CD14-positive monocyte (primary cell): ENCODE measurements around the gene NINL. TPM values are rescaled to one million over a fixed set of nuclear protein-coding genes. Genes with fewer than 3 reads are reported as not detected.

Source experiments
- DNase-seq, 3 donors: peaks; one replicate each; pipeline ENCODE4 v3.0.0-alpha.2; 2011 to 2022
- H2AFZ ChIP-seq: 2 replicates; pipeline ENCODE4 v1.6.0; 2012; ENCODE audit warnings: mild to moderate bottlenecking, low read depth, low read length, inconsistent platforms; ENCODE audit not compliant: insufficient read depth, poor library complexity, severe bottlenecking
- H3K27ac ChIP-seq, 2 donors: 1 replicate in 1 of 2; 2 replicates in 1 of 2; pipeline ENCODE4 v1.5.1; 2012 to 2013; ENCODE audit warnings: low read length in 2 of 2, control low read depth in 1 of 2, inconsistent platforms in 1 of 2, low read depth in 1 of 2, mild to moderate bottlenecking in 1 of 2
- H3K27me3 ChIP-seq, 2 donors: one replicate each; pipeline versions ENCODE4 v1.6.0 to v1.6.1; 2011 to 2013; ENCODE audit warnings: low read length in 2 of 2; ENCODE audit not compliant: control insufficient read depth in 2 of 2, insufficient read depth in 2 of 2
- H3K36me3 ChIP-seq, 2 donors: replicated peaks in 1 of 2; 1 replicate in 1 of 2; 2 replicates in 1 of 2; pipeline versions ENCODE4 v1.5.1 to v1.6.1; 2012 to 2013; ENCODE audit warnings: low read length in 2 of 2, control low read depth in 1 of 2, inconsistent platforms in 1 of 2, mild to moderate bottlenecking in 1 of 2; ENCODE audit not compliant: insufficient read depth in 2 of 2, control insufficient read depth in 1 of 2
- H3K4me1 ChIP-seq, 2 donors: 1 replicate in 1 of 2; 2 replicates in 1 of 2; pipeline versions ENCODE4 v1.5.1 to v1.6.1; 2012 to 2013; ENCODE audit warnings: low read length in 2 of 2, control low read depth in 1 of 2, inconsistent platforms in 1 of 2, mild to moderate bottlenecking in 1 of 2, moderate library complexity in 1 of 2; ENCODE audit not compliant: insufficient read depth in 2 of 2, control insufficient read depth in 1 of 2
- H3K4me2 ChIP-seq: replicated peaks from 2 replicates; pipeline ENCODE3; 2012; ENCODE audit warnings: low read length, moderate library complexity, mild to moderate bottlenecking; ENCODE audit not compliant: poor library complexity, severe bottlenecking; ENCODE audit errors: extremely low read depth
- H3K4me3 ChIP-seq, 3 experiments: fragments of 200-600 bp in 1 of 3; sonication (generic) in 1 of 3; replicated peaks in 1 of 3; 1 replicate in 2 of 3; 2 replicates in 1 of 3; pipeline ENCODE4 v1.5.1; 2011 to 2013; ENCODE audit warnings: low read length in 3 of 3, mild to moderate bottlenecking in 3 of 3, control low read depth in 2 of 3, low read depth in 2 of 3, inconsistent platforms in 1 of 3, moderate library complexity in 1 of 3
- H3K79me2 ChIP-seq: 2 replicates; pipeline ENCODE4 v1.6.0; 2012; ENCODE audit warnings: mild to moderate bottlenecking, control low read depth, inconsistent platforms, low read length, moderate library complexity; ENCODE audit not compliant: insufficient read depth
- H3K9ac ChIP-seq: 2 replicates; pipeline ENCODE4 v1.6.0; 2017; ENCODE audit warnings: low read length, mild to moderate bottlenecking; ENCODE audit not compliant: insufficient read depth, poor library complexity, severe bottlenecking
- H3K9me3 ChIP-seq, 2 donors: replicated peaks in 1 of 2; 1 replicate in 1 of 2; 2 replicates in 1 of 2; pipeline versions ENCODE4 v1.5.1 to v1.6.1; 2012 to 2013; ENCODE audit warnings: low read length in 2 of 2, control low read depth in 1 of 2; ENCODE audit not compliant: control insufficient read depth in 1 of 2, insufficient read depth in 1 of 2
- H4K20me1 ChIP-seq: 2 replicates; pipeline ENCODE4 v1.6.0; 2012; ENCODE audit warnings: mild to moderate bottlenecking, low read length, control low read depth, moderate library complexity; ENCODE audit not compliant: insufficient read depth
- H3K27ac Mint-ChIP-seq, 7 donors: one replicate each; pipeline ENCODE4 v1.8.0; 2020; ENCODE audit warnings: mild to moderate bottlenecking in 7 of 7, mixed read lengths in 7 of 7, moderate library complexity in 6 of 7, inconsistent platforms in 2 of 7
- H3K27me3 Mint-ChIP-seq, 3 donors: one replicate each; pipeline ENCODE4 v1.8.0; 2021 to 2022; ENCODE audit warnings: low read depth in 3 of 3, mild to moderate bottlenecking in 3 of 3, mixed read lengths in 3 of 3, moderate library complexity in 3 of 3, inconsistent platforms in 1 of 3
- H3K36me3 Mint-ChIP-seq, 2 donors: one replicate each; pipeline ENCODE4 v1.8.0; 2020; ENCODE audit warnings: mixed read lengths in 2 of 2, inconsistent platforms in 1 of 2, mild to moderate bottlenecking in 1 of 2
- H3K4me1 Mint-ChIP-seq: one replicate; pipeline ENCODE4 v1.8.0; 2020; ENCODE audit warnings: mild to moderate bottlenecking, mixed read lengths
- H3K4me3 Mint-ChIP-seq, 2 donors: one replicate each; pipeline ENCODE4 v1.8.0; 2020; ENCODE audit warnings: mild to moderate bottlenecking in 2 of 2, mixed read lengths in 2 of 2, moderate library complexity in 1 of 2
- H3K9me3 Mint-ChIP-seq, 7 donors: one replicate each; pipeline ENCODE4 v1.8.0; 2020 to 2022; ENCODE audit warnings: mixed read lengths in 7 of 7, mild to moderate bottlenecking in 6 of 7, moderate library complexity in 6 of 7, inconsistent platforms in 2 of 7
- WGBS: methylation state at CpG from one replicate; pipeline ENCODE4 v1.1.5; 2013; ENCODE audit warnings: missing lambda C conversion rate; ENCODE audit not compliant: insufficient coverage; 5-methylcytosine and 5-hydroxymethylcytosine counted together
- intact Hi-C, 2 donors: fragments of 100-400 bp; cut with micrococcal nuclease; formaldehyde crosslinking; loops; one replicate each; pipeline versions ENCODE4 v1.15.0 to v1.15.1; 2023
- polyA plus RNA-seq, 3 donors: library from polyadenylated mRNA; depleted of rRNA in 1 of 3; unstranded in 2 of 3; stranded (reverse) in 1 of 3; fragments of 300-500 nt in 2 of 3; fragments of >200 nt in 1 of 3; fragmentation: Illumina TruSeq in 2 of 3; gene quantifications; 1 replicate in 2 of 3; 2 replicates in 1 of 3; pipeline ENCODE4 v1.2.3, GENCODE V29; 2012 to 2021
- TF ChIP-seq, protein P1 (sequence below): fragments of 200-600 bp; IDR thresholded peaks from one replicate; pipeline ENCODE4 v1.8.0; 2022; ENCODE audit warnings: antibody characterized with exemption, mild to moderate bottlenecking

The NINL gene
- polyA plus RNA-seq, 3 donors, result 0.08 to 0.15 TPM; not detected in 1

DNA sequence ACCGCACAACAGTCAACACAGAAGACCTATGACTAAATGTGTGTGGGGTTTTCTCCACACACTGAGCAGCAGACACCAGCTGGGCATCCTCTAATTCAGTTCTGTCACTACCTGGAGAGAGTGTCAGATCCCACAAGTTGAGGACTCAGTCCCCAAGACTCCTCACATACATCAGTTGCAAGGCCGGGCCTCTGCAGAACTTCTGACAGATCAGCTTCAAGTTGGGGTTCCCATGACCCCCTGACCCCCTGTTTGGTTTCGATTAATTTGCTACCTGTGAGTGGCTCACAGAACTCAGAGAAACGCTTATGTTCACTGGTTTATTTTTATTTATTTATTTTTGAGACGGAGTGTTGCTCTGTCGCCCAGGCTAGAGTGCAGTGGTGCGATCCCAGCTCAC is 3.2 kb upstream of the NINL start:
- H2AFZ ChIP-seq, result no peak overlapping the region
- H3K27ac ChIP-seq, result no peak overlapping the region
- intact Hi-C loops, result no loop called here
- peaks cover 5% of the 10 kb centered on the region for H3K4me1 Mint-ChIP-seq
- H4K20me1 ChIP-seq, result no peaks in the 10 kb centered on the region
- peaks cover 35 to 54% (median 40%) of the 10 kb centered on the region in 3 donors for H3K27me3 Mint-ChIP-seq
- WGBS, result 94% methylated on average over 5 of the region's 7 CpGs
- H3K4me2 ChIP-seq, result no peak overlapping the region
- no peaks in the 10 kb centered on the region for H3K79me2 ChIP-seq
- H3K36me3 Mint-ChIP-seq, result peaks cover 0 to 4% of the 10 kb centered on the region in 2 donors
- no peak for DNase-seq
- H3K9me3 Mint-ChIP-seq, result peaks cover 0 to 20% (median 9%) of the 10 kb centered on the region in 7 donors
- no peak overlapping the region for H3K4me3 ChIP-seq
- no peak overlapping the region for H3K9ac ChIP-seq
- H3K4me1 ChIP-seq, result peaks cover 0 to 10% of the 10 kb centered on the region in 2 donors
- H3K9me3 ChIP-seq, result peaks cover 0 to 8% of the 10 kb centered on the region in 2 donors
- peaks cover 4 to 35% of the 10 kb centered on the region in 2 donors for H3K27me3 ChIP-seq
- H3K4me3 Mint-ChIP-seq, result no peak overlapping the region
- no peaks in the 10 kb centered on the region for H3K36me3 ChIP-seq
- no peak overlapping the region for H3K27ac Mint-ChIP-seq
- TF ChIP-seq, protein P1, sequence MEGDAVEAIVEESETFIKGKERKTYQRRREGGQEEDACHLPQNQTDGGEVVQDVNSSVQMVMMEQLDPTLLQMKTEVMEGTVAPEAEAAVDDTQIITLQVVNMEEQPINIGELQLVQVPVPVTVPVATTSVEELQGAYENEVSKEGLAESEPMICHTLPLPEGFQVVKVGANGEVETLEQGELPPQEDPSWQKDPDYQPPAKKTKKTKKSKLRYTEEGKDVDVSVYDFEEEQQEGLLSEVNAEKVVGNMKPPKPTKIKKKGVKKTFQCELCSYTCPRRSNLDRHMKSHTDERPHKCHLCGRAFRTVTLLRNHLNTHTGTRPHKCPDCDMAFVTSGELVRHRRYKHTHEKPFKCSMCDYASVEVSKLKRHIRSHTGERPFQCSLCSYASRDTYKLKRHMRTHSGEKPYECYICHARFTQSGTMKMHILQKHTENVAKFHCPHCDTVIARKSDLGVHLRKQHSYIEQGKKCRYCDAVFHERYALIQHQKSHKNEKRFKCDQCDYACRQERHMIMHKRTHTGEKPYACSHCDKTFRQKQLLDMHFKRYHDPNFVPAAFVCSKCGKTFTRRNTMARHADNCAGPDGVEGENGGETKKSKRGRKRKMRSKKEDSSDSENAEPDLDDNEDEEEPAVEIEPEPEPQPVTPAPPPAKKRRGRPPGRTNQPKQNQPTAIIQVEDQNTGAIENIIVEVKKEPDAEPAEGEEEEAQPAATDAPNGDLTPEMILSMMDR, result no peak

DNA sequence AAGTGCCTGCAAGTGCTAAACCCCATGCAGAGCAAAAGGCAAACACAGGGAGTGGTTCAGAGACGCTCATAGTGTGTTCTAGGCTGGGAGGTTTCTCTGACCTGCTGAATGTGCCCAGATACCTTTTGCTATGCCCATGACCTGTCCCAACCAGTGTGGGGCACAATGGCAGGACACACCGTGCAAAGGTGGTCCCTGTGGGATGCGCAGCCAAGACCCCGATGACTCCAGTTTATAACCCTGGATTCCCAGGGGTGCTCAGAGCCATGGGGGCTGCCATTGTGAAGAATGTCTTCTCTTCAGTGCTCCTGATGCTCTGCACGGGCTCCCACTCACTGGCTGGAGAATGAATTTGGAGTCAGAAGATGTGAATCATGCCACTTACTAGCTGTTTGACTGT is 2.2 kb upstream of the NINL start:
- H3K36me3 Mint-ChIP-seq, result peaks cover 0 to 4% of the 10 kb centered on the region in 2 donors
- no peak overlapping the region for H3K4me3 Mint-ChIP-seq
- no peaks in the 10 kb centered on the region for H3K79me2 ChIP-seq
- no peak overlapping the region for H3K9ac ChIP-seq
- DNase-seq, result no peak
- H3K27me3 Mint-ChIP-seq, result peaks cover 43 to 63% (median 48%) of the 10 kb centered on the region in 3 donors
- H3K9me3 Mint-ChIP-seq, result peaks cover 0 to 20% (median 11%) of the 10 kb centered on the region in 7 donors
- H3K36me3 ChIP-seq, result no peaks in the 10 kb centered on the region
- peaks cover 0 to 10% of the 10 kb centered on the region in 2 donors for H3K4me1 ChIP-seq
- WGBS, result 100% methylated on average over 4 of the region's 5 CpGs
- intact Hi-C loops, result no loop called here
- H3K27ac Mint-ChIP-seq, result no peak overlapping the region
- H4K20me1 ChIP-seq, result no peaks in the 10 kb centered on the region
- peaks cover 0 to 8% of the 10 kb centered on the region in 2 donors for H3K9me3 ChIP-seq
- no peak overlapping the region for H2AFZ ChIP-seq
- H3K4me2 ChIP-seq, result no peak overlapping the region
- peaks cover 4 to 39% of the 10 kb centered on the region in 2 donors for H3K27me3 ChIP-seq
- TF ChIP-seq, protein P1, result no peak
- H3K4me1 Mint-ChIP-seq, result peaks cover 5% of the 10 kb centered on the region
- no peak overlapping the region for H3K4me3 ChIP-seq
- H3K27ac ChIP-seq, result no peak overlapping the region
